ENCODE measurements around the gene CBFB.

Gene CBFB

DNA sequence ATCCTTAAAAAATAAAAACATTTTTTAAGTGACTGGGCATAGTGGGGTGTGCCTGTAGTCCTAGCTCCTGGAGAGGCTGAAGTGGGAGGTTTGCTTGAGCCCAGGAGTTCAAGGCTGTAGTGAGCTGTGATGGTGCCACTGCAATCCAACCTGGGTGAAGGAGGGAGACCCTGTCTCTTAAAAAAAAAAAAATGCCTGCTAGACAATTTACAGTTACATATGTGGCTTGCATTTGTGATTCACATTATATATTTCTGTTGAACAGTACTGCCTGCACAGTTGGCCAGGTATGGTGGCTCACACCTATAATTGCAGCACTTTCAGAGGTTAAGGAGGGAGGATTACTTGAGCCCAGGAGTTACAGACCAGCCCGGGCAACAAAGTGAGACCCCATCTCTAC is 23.4 kb downstream of the CBFB start:
- no peak for DNase-seq

DNA sequence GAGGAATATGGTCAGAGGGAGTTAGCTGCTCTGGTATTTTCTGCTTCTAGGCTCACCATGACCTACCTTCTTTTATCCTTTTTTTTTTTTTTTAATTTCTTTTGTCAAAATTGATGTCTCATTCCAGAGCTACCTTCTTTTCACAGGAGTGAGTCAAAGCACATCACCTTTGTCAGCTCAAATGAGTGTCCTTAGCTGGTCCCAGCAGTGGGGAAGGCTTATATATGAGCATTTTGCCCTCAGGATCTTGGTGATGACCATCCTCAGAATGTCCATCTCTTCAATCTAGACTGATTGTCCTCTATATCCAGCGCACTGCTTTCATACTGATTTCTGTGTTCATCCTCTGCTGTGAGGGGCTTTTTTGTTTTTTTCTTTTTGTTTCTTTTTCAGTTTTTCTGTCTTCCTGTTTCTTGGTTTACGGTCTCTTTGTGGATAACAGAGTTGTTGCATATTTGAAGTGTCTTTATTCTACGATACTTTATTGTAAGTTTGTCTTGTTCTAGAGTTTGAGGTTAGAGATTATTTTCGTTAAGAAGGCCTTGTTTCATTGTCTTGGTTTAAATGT is 24.9 kb downstream of the CBFB start:
- DNase-seq, result peak; percentile 58

DNA sequence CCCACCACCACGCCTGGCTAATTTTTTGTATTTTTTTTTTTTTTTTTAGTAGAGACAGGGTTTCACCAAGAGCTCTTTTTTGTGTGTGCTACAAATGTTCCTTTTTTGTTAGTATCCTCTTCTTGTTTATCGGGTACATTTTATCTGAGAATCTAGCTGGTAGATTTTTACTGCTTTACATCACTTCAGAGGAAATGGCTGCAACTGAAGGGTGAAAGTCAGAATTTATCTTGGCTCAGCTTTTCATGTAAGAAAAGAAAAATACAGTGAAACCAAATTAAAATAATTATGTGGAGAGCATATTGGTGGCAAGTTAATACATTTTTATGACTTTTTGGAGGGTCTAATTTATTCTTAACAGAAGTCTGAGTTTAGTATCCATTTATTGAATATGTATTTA is 26.0 kb downstream of the CBFB start:
- no peak for DNase-seq

DNA sequence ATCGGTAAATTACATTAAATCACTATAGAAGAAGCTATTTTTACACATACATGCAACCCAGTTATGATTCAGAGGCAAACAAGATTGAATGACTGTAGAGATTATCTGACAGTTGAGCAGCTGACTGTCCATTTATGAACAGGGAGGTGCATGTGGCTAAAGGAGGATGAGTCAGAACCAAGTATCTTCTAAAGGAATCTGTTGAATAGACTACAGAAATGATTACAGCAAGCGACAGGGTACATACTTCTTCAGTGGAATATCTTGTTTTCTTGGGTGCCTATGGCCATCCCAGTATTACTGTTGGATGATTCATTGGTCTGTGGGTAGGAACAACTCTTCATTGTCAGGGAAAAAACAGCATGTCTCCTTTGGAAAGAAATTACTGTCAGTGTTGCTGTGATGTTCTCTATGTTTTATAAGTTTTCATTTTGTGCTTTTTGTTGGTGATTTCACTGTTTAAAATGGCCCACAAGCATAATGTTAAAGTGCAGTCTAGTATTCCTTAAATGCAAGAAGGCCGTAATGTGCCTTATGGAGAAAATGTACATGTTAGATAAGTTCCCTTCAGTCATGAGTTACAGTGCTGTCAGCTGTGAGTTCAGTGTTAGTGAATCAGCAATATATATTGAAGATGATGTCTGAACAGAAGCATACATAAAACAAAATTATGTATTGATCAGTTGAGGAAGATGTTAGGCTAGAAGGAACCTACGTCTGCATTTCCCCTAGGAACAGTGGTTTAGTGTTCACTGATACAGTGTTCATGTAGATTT is 27.0 kb downstream of the CBFB start:
- peak; percentile 92 for DNase-seq

DNA sequence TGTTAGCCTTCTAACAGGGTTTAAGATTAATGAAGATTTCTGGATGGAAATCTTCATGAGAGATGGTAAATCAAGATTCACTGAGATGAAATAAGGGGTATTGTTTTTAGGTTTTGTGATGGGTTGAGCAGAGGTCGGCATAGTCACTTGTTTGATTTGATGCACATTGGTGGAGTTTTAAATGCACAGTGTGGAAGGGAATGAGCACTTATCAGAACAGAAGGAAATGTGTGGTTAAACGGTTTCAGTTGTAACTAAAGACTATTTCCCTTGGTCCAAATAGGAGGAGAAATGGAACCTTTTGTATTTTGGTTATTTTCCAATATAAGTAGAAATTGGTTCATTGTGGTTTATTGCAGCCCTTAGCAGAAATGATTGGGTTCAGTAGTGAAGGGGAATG is 34.1 kb downstream of the CBFB start:
- DNase-seq, result peak; percentile 39

DNA sequence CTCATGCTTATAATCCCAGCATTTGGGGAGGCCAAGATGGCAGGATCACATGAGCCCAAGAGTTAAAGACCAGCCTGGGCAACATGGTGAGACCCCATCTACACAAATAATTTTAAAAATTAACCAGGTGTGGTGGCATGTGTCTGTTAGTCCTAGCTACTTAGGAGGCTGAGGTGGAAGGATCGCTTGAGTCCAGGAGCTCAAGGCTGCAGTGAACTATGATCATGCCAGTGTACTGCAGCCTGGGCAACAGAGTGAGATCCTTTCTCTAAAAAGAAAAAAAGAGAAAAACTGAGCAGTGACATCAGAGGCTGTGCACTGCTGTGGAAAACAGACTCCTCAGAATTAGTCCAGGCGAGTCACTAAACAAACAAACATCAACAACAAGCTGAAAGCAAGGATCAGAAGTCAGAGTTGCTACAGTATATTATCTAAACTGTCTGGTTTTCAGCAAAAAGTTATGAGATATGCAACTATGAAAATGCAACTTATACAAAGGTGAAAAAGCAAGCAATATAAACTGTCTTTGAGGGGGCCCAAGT is 39.3 kb downstream of the CBFB start:
- DNase-seq, result no peak

DNA sequence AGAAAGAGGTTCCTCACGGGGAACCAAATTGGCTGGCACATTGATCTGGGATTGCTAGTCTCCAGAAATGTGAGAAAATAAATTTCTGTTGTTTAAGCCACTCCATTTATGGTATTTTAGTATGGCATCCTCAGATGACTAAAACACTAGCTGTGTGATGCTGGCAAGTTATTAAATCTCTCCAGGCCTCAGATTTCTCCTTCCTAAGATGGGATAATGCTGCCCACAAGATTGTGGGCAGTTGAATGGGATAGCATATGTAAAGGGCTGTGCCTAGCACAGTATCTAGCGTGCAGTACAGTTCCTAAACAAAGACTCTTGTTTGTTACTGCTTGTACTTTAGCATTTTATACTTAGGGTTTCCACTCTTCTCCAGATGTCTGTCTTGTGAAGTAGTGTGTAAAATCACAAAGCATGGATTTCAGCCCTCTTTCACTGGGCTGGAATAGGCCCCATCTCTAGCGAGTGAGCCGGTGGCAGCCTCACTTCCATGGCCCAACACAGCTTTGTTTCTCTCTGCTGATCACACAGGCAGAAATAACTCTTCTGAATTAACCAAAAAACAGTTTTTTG is 42.6 kb downstream of the CBFB start:
- no peak for DNase-seq

DNA sequence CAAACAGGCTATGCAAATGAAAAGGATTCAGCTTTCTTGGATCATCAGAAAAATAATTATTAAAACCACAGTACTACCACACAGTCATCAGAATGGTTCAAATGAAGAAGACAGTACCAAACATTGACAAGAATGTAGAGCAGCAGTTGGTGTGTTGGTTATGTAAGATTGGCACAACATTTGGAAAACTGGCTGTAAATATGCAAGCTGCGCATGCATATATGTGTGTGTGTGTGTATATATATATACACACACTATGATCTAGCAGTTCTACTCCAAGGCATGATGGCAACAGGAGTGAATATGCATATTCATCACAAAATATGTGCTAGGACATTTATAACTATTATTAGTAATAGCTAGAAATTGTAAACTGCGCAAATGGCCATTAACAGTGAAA is 46.4 kb downstream of the CBFB start:
- no peak for DNase-seq

DNA sequence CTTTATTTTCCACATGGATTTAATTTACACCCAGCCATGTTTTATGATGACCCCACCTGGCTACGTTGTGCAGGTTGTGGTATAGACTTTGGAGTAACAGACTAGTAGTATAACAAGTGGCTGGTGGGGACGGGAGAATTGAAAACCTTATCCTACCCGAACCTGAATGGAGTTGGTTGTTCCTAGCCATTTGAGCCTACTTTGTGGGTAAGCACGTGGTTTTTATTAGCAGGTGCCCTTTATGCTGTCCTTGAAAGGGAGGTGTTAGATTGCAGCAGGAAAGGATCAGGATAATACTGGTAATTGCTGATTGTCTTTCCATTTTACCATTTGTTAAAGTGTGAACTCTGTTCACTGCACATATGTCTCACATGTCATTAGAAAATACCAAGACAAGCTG is 48.9 kb downstream of the CBFB start:
- no peak for DNase-seq

DNA sequence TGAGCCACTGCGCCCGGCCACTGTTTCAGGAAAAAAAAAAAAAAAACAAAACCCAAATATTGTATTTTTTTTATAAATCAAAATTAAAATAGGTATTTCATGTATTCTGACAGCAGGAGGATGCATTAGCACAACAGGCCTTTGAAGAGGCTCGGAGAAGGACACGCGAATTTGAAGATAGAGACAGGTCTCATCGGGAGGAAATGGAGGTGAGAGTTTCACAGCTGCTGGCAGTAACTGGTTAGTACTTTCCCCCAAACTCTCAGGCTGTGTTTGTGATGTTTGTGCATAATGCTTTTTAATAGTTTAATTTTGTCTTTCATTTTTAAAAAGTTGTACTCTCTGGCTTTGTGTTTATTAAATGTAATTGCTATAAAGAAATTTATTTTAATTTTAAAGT is 53.2 kb downstream of the CBFB start:
- no peak for DNase-seq

DNA sequence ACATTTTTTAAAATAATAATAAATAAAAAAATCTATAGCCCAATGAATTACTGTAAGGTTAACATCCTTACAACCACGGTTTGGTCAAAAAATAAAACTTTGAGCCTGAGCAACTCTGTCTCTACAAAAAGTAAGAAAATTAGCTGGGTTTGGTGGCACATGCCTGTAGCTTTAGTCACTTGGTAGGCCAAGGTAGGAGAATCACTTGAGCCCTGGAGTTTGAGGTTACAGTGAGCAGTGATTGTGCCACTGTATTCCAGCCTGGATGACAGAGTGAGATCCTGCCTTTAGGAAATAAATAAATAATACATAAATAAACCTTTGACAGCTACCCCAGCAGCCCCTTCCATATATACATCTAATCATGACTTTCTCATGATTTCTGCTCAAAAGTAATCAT is 53.9 kb downstream of the CBFB start:
- no peak for DNase-seq

DNA sequence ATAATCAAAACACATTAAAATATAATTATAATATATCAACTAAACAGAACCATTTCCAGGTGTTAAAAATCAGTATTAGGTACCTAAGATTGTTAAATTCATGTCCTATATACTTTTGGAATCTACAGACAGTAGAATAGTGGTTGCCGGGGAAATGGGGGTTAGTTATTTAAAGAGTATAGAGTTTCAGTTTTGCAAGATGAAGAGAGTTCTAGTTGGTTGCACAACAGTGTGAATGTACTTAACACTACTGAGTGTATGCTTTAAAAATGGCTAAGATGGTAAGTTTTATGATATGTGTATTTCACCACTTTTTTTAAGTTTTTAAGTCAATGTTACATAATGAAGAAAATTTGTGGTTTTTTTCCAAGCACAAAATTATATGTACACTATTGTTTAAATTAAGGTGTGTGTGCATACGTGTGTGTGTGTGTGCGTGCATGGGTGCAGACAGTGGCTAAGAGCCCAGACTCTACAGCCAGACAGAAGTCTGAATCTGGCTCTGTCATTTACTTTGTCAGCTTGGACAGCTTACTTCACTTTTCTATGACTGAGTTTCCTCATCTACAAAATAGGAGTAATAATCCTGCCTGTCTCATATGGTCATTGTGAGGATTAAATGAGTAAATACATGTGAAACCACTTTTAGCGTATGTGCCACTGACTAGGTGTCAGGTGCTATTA is 55.5 kb downstream of the CBFB start:
- DNase-seq, result peak; percentile 22

DNA sequence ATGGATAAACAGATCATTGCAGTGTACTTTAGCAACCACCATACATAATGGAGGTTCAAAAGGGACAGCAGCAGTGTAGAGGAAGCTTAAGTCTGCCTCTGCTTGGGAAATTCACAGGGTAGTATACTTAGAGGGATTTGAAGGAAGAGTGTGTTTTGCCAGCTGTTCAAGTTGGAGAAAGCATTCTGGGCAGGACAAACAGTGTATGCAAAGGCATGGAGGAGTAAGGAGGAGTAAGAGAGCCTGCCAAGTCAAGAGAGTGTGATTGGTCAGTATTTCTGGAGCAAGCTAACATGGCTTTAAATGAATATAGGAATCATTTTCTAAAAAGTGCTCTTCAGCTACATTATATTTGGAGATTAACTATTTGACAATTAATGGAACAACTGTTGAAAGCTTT is 57.9 kb downstream of the CBFB start:
- no peak for DNase-seq

DNA sequence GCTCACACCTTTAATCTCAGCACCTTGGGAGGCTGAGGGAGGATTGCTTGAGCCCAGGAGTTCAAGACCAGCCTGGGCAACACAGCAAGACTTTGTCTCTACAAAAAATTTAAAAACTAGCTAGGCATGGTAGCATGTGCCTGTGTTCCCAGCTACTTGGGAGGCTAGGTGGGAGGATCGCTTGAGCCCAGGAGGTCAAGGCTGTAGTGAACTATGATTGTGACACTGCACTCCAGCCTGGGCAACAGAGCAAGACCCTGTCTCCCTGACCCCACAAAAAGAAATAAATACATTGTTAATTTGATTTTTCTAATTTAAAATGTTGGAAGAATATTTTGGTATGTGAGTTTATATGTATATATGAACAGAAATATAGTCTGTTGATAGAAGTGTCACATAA is 58.3 kb downstream of the CBFB start:
- DNase-seq, result no peak

DNA sequence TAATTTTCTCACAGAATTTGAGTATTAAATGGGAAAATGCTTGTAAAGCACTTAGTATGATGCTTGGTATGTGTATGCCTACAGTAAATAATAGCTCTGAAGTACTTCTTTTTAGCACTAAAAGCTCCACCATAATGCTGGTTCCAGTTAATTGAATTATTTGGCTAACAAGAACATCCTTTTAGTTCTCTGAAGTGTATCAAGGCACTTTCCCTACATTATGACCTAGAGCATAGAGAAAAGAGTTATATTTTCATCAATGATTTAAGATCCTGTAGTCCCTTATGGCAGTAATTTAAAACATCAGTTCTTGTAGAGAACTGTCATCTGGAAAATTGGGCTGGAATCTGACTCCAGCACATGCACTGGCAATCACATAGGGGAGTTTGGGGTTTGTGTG is 58.9 kb downstream of the CBFB start:
- DNase-seq, result no peak

DNA sequence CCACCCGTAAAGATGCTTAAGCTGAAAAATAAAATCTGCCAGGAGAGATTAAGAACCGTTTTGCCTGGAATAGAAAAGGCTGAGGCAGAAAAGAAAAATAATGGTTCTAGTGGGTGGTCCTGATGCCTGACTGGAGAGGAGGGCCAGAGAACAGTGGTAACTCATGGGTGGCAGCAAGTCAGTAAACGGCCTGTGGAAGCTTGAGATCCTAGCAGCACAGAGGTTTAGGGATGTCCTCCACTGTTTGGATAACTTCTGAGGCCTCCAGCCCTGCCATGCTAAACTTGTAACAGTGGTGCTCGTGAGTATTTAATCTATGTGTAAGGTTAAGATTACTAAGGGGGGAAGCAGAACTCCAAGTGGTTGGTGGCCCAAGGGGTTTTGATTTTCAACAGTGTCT is 59.6 kb downstream of the CBFB start:
- no peak for DNase-seq

DNA sequence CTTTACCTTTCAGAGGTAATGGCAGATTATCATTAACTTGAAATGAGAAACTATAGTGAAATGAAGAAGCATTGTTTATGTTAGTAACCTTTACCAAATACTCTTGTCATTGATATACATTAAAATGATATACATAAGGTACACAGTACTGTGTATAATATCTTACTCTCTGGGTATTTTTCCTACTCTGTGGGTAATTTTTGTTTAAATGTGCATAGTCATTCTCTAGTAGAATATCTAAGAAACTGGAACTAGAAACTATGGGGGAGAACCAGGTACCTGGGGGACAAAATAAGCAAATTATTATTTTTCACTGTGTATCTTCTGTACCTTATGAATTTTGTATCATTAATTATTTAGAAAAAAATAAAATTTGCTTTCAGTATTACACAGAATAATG is 60.2 kb downstream of the CBFB start:
- DNase-seq, result no peak

DNA sequence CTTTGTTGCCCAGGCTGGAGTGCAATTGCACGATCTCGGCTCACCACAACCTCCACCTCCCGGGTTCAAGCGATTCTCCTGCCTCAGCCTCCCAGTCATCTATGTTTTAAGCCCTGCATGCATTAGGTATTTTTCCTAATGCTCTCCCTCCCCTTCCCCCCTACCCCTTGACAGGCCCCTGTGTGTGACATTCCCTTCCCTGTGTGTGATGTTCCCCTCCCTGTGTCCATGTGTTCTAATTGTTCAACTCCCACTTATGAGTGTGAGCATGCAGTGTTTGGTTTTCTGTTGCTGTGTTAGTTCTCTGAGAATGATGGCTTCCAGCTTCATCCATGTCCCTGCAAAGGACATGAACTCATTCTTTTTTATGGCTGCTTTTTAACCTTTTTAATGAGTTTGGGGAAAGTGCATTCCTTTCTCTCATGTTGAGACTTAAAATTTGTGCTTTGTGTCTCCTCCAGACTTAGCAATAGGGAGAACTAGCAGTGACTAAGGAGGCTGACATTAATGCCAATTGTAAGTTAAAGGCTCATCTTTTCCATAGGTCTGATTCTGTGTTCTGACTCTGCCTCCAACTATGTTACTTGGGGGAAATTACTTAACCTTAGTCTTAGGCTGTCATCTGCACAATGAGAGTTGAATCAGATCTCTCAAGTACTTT is 63.1 kb downstream of the CBFB start:
- no peak for DNase-seq

DNA sequence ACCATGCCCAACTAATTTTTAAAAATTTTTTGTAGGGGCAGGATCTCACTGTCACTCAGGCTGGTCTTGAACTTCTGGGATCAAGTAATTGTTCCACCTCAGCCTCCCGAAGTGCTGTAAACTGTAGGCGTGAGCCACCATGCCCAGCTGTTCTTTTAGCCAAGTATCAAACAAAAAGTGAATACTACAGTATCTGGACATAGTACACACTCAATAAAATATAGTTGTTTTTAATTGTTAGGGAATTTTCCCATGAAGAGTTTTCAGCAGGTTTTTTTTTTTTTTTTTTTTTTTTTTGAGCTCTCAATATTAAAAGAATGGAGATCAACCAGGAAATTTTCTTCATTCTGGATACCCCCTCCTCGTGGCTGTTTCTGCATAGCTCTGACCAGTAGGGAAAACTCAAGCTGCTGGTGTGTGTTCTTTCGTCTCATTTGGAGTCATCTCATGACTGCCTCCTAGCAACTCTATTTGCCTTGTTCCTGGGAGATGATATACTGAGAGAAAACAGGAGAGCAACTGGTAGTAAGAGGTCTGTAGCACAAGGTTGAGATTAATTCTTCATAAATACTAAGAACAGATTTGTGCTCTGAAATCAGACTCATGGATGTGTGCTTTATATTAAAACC is 64.3 kb downstream of the CBFB start:
- DNase-seq, result peak; percentile 17

DNA sequence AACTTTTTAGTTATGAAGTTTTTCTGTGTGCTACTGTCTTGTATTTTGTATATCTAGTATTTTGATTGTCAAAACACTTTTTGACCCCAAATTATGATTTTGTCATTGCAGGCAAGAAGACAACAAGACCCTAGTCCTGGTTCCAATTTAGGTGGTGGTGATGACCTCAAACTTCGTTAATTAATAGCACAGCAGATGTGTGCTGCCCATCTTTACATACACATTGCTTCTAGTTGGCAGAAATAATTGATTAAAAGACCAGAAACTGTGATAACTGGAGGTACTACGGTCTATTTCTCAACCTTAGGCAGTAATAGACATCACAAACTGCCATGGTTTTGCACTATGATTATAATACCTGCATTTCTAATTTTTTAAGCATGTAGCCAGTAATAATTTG is 69.7 kb downstream of the CBFB start:
- DNase-seq, result no peak

DNA sequence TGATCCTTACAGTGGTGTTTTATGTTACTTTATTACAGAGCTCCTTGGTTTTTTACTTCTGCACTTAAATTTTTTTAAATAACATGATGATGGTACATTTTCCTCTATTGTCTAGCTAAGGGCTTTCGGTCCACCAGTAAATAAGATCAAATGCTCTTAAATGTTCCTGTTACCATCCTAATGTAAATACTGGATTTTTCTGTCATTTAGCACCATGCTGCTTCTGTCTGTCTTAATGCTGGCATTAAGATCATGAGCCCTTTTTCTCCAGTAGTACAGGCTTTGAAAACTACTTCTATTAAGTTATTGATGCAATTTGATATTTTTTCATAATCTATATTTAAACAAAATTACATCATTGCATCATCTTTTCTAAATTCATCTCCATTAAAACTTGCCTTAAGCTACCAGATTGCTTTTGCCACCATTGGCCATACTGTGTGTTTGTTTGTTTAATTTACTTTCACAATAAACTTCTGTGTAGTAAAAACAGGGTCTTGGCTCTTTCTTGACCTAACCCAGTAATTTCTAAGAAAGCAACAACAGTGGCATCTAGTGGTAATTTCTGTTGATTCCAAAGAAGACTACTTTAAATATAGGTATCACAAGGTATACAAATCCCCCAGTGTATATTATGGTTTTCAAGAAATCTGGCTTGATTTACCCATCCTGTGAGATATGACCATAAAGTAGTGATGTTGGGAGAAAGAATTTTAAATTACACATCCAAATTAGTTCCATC is 71.8 kb downstream of the CBFB start:
- DNase-seq, result peak; percentile 31
